ENCODE measurements around the gene CEP131.

GRCh38 chr17:81195941-81196495 is 26.7 kb downstream of the CEP131 start:
- TF ChIP-seq EGR1 (IDR thresholded peaks at IDR 0.05; ENCODE audit: borderline replicate concordance, low read depth, low read length) (no peak), SP1 (IDR thresholded peaks at IDR 0.05; ENCODE audit: low read depth, low read length) (no peak), CTCF (IDR thresholded peaks at IDR 0.05; ENCODE audit: control extremely low read depth in 1 of 3, insufficient read depth in 1 of 3, low read depth in 1 of 3, low read length in 3 of 3) (no peak), RAD21 (IDR thresholded peaks at IDR 0.05 in 1 of 2, conservative IDR thresholded peaks at IDR 0.05 in 1 of 2; ENCODE audit: low read depth in 2 of 2, low read length in 2 of 2) (no peak), SIN3A (conservative IDR thresholded peaks at IDR 0.05 in 1 of 2, IDR thresholded peaks at IDR 0.05 in 1 of 2; ENCODE audit: low read depth in 1 of 2, low read length in 2 of 2) (no peak), SP2 (IDR thresholded peaks at IDR 0.05; ENCODE audit: low read length) (no peak)
- TF ChIP-seq, protein P1, sequence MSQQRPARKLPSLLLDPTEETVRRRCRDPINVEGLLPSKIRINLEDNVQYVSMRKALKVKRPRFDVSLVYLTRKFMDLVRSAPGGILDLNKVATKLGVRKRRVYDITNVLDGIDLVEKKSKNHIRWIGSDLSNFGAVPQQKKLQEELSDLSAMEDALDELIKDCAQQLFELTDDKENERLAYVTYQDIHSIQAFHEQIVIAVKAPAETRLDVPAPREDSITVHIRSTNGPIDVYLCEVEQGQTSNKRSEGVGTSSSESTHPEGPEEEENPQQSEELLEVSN (IDR thresholded peaks at IDR 0.05), result no peak

All from H1 (cell line).